PC-3 (cell line): ENCODE data around the gene ZMYND10. TPM values are rescaled to one million over a fixed set of nuclear protein-coding genes. Genes with fewer than 3 reads are reported as not detected.

Experiments
- ATAC-seq: fragments of 200-7000 bp; cut with Tn5 transposase; 2 replicates; pipeline ENCODE4 v1.9.1; 2020; ENCODE audit warnings: mild to moderate bottlenecking, moderate library complexity
- BruUV-seq: library from RNA; stranded (reverse); fragments of 400-500 nt; replicated peaks from 2 replicates; lab custom pipeline; 2021; lab: Mats Ljungman, UMichigan
- CTCF ChIA-PET: fragments of 300-600 bp; sonication (Branson Sonifier 250); formaldehyde crosslinking; loops from one replicate; lab custom pipeline; 2022; ENCODE audit warnings: antibody characterized with exemption; lab: Charles Lee
- POLR2A ChIA-PET: fragments of 300-600 bp; sonication (Branson Sonifier 250); formaldehyde crosslinking; loops from one replicate; lab custom pipeline; 2022; ENCODE audit warnings: antibody characterized with exemption; ENCODE audit not compliant: unreplicated experiment; lab: Charles Lee
- DNase-seq: peaks from one replicate; pipeline ENCODE4 v3.0.0-alpha.2; 2015
- H2AFZ ChIP-seq: fragments of 300-600 bp; sonication (generic); 2 replicates; pipeline ENCODE4 v1.6.0; 2016; ENCODE audit warnings: antibody characterized with exemption, low read length
- H3F3A ChIP-seq: fragments of 300-600 bp; sonication (generic); one replicate; pipeline ENCODE4 v1.6.0; 2017; ENCODE audit warnings: antibody characterized with exemption, low read length, control low read depth, mild to moderate bottlenecking; ENCODE audit not compliant: unreplicated experiment
- H3K27ac ChIP-seq: fragments of 300-600 bp; sonication (generic); 2 replicates; pipeline ENCODE4 v1.5.1; 2016; ENCODE audit warnings: mild to moderate bottlenecking, low read length
- H3K27me3 ChIP-seq: fragments of 300-600 bp; sonication (generic); 2 replicates; pipeline ENCODE4 v1.6.1; 2016; ENCODE audit warnings: low read length, mixed read lengths
- H3K36me3 ChIP-seq: fragments of 300-600 bp; sonication (generic); 2 replicates; pipeline ENCODE4 v1.6.1; 2016; ENCODE audit warnings: low read depth, mixed run types, low read length, mixed read lengths
- H3K4me1 ChIP-seq: fragments of 300-600 bp; sonication (generic); 2 replicates; pipeline ENCODE4 v1.5.1; 2016; ENCODE audit warnings: low read length; ENCODE audit not compliant: insufficient read depth
- H3K4me2 ChIP-seq: fragments of 300-600 bp; sonication (generic); 2 replicates; pipeline ENCODE4 v1.6.0; 2016; ENCODE audit warnings: low read length
- H3K4me3 ChIP-seq: fragments of 300-600 bp; sonication (generic); 2 replicates; pipeline ENCODE4 v1.5.1; 2016; ENCODE audit warnings: mild to moderate bottlenecking, low read length, mixed read lengths
- H3K79me2 ChIP-seq: fragments of 300-600 bp; sonication (generic); 2 replicates; pipeline ENCODE4 v1.6.1; 2017; ENCODE audit warnings: low read length, mixed read lengths
- H3K9ac ChIP-seq: fragments of 300-600 bp; sonication (generic); 2 replicates; pipeline ENCODE4 v1.6.0; 2016; ENCODE audit warnings: mild to moderate bottlenecking, low read length
- H3K9me2 ChIP-seq: fragments of 300-600 bp; sonication (generic); replicated peaks from 2 replicates; pipeline ENCODE4 v1.6.1; 2016; ENCODE audit warnings: mixed run types, low read length, mixed read lengths
- H3K9me3 ChIP-seq: fragments of 300-600 bp; sonication (generic); 2 replicates; pipeline ENCODE4 v1.6.1; 2016; ENCODE audit warnings: low read length, mixed read lengths
- H4K20me1 ChIP-seq: fragments of 300-600 bp; sonication (generic); 2 replicates; pipeline ENCODE4 v1.6.1; 2016; ENCODE audit warnings: low read length, mixed read lengths
- EZH2 ChIP-seq: fragments of 300-600 bp; sonication (generic); IDR thresholded peaks from one replicate; pipeline ENCODE4 v1.6.1; 2017; ENCODE audit warnings: antibody characterized with exemption, mild to moderate bottlenecking, low read length; ENCODE audit not compliant: unreplicated experiment
- EZH2phosphoT487 ChIP-seq: fragments of 300-600 bp; sonication (generic); IDR thresholded peaks from 2 replicates; pipeline ENCODE4 v1.6.1; 2018; ENCODE audit warnings: mild to moderate bottlenecking, antibody characterized with exemption, low read length, borderline replicate concordance
- intact Hi-C: fragments of 100-400 bp; cut with micrococcal nuclease; formaldehyde crosslinking; loops from 2 replicates; pipeline ENCODE4 v1.9.0; 2023
- total RNA-seq: library from RNA; depleted of rRNA; stranded (reverse); fragments of >200 nt; gene quantifications from 2 replicates; pipeline ENCODE4 v1.2.3, GENCODE V29; 2014
- TF ChIP-seq, protein P1 (sequence below): fragments of 300-600 bp; sonication (generic); conservative IDR thresholded peaks from 2 replicates; pipeline ENCODE4 v1.5.1; 2017; ENCODE audit warnings: antibody characterized with exemption, low read depth, mild to moderate bottlenecking, low read length

ZMYND10 gene
- total RNA-seq, 1 experiment from 2014 or later, result 1.6 TPM

GRCh38 chr3:50297896-50298725 is 47.4 kb downstream of the ZMYND10 start:
- Histone ChIP-seq H3K9ac (peak overlapping the region; percentile 93), H3K36me3 (no peaks in the 10 kb centered on the region), H3K9me3 (no peaks in the 10 kb centered on the region), H3K4me2 (peak overlapping the region; percentile 98), H3K4me1 (peaks cover 20% of the 10 kb centered on the region), H3K4me3 (peak overlapping the region; percentile 94), H3K27ac (peak overlapping the region; percentile 76), H3K79me2 (peaks cover 14% of the 10 kb centered on the region), H4K20me1 (no peaks in the 10 kb centered on the region), H3K27me3 (no peaks in the 10 kb centered on the region), H3K9me2 (no peaks in the 10 kb centered on the region), H3F3A (no peaks in the 10 kb centered on the region), H2AFZ (no peak overlapping the region)
- CTCF ChIA-PET, result interaction anchor here (0.7 to 1.6 kb wide), 2 partner anchors 23 to 26 kb away, joined by 3 to 7 read pairs; no protein-coding TSS in a partner anchor
- no TSS peak for BruUV-seq
- ATAC-seq, result no peak
- no peak for DNase-seq
- POLR2A ChIA-PET, result interaction anchor here (1.8 kb wide), 1 partner anchor 39 kb away, joined by 9 read pairs; no protein-coding TSS in a partner anchor
- TF ChIP-seq EZH2phosphoT487, result no peak
- TF ChIP-seq, protein P1, sequence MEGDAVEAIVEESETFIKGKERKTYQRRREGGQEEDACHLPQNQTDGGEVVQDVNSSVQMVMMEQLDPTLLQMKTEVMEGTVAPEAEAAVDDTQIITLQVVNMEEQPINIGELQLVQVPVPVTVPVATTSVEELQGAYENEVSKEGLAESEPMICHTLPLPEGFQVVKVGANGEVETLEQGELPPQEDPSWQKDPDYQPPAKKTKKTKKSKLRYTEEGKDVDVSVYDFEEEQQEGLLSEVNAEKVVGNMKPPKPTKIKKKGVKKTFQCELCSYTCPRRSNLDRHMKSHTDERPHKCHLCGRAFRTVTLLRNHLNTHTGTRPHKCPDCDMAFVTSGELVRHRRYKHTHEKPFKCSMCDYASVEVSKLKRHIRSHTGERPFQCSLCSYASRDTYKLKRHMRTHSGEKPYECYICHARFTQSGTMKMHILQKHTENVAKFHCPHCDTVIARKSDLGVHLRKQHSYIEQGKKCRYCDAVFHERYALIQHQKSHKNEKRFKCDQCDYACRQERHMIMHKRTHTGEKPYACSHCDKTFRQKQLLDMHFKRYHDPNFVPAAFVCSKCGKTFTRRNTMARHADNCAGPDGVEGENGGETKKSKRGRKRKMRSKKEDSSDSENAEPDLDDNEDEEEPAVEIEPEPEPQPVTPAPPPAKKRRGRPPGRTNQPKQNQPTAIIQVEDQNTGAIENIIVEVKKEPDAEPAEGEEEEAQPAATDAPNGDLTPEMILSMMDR, result peak; percentile 6; the same call in 1 of the 2 replicates
- intact Hi-C loops, result loop anchor here (2.0 kb wide), 1 partner anchor 63 kb away; no protein-coding TSS in a partner anchor

DNA sequence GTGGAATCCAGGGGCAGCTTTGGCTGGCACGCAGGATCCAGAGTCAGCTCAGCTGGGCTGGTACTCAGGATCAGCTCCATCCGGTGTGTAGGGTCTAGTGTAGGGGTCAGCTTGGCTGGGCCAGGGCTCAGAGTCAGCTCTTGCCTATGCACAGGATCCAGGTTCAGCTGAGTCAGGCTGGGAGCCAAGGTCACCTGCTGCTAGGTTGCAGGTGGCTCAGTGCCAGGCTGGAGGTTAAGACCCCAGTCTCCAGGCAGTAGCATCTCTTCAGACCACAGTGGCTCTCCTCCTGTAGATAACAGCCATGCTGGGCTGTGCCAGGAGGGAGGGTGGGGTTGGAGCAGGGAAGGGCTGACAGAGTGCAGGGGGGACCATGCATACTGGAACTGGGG is 48.2 kb downstream of the ZMYND10 start:
- H3K79me2 ChIP-seq, result peaks cover 14% of the 10 kb centered on the region
- no peak for DNase-seq
- intact Hi-C loops, result no loop called here
- no peaks in the 10 kb centered on the region for H3K9me2 ChIP-seq
- no peak overlapping the region for H3K4me3 ChIP-seq
- no TSS peak for BruUV-seq
- peaks cover 26% of the 10 kb centered on the region for H3K4me1 ChIP-seq
- H3K4me2 ChIP-seq, result no peak overlapping the region
- no peaks in the 10 kb centered on the region for H3K27me3 ChIP-seq
- H4K20me1 ChIP-seq, result no peaks in the 10 kb centered on the region
- no peak overlapping the region for H3K27ac ChIP-seq
- H3K9me3 ChIP-seq, result no peaks in the 10 kb centered on the region
- no peak for ATAC-seq
- H3F3A ChIP-seq, result no peaks in the 10 kb centered on the region
- no peaks in the 10 kb centered on the region for H3K36me3 ChIP-seq
- H3K9ac ChIP-seq, result no peak overlapping the region
- no peak overlapping the region for H2AFZ ChIP-seq
- TF ChIP-seq, protein P1, result no peak
- no peak for TF ChIP-seq EZH2
- TF ChIP-seq EZH2phosphoT487, result no peak
- ChIA-PET CTCF (interaction anchor here (0.6 to 0.7 kb wide), 2 partner anchors 23 to 24 kb away, joined by 3 to 8 read pairs; no protein-coding TSS in a partner anchor), POLR2A (no interaction called here)
